Activated naive CD8-positive, alpha-beta T cell treated with anti-CD3 and anti-CD28 coated beads, Interleukin-2, amount 10 ng/mL, durations not matched to agents 7 days and 5 days (primary cell): Measurements from ENCODE around the gene LPCAT2. TPM values are rescaled to one million over a fixed set of nuclear protein-coding genes. Genes with fewer than 3 reads are reported as not detected.

Experiments
- ATAC-seq: fragments of 150-1000 bp; cut with Tn5 transposase; one replicate; pipeline ENCODE4 v1.10.0; 2021; ENCODE audit warnings: low read depth, moderate library complexity
- POLR2A ChIA-PET: fragments of 350-600 bp; sonication (Branson Sonifier 250); formaldehyde crosslinking; loops from one replicate; lab custom pipeline; 2021; ENCODE audit warnings: antibody characterized with exemption; lab: Charles Lee
- DNase-seq: peaks from one replicate; pipeline ENCODE4 v3.0.0; 2021
- H3K27ac Mint-ChIP-seq: one replicate; pipeline ENCODE4 v1.8.0; 2022; ENCODE audit warnings: mild to moderate bottlenecking, mixed read lengths
- H3K27me3 Mint-ChIP-seq: one replicate; pipeline ENCODE4 v1.8.0; 2022; ENCODE audit warnings: mild to moderate bottlenecking, moderate library complexity, mixed read lengths
- H3K36me3 Mint-ChIP-seq: one replicate; pipeline ENCODE4 v1.8.0; 2021; ENCODE audit warnings: mild to moderate bottlenecking, mixed read lengths
- H3K4me1 Mint-ChIP-seq: one replicate; pipeline ENCODE4 v1.8.0; 2021; ENCODE audit warnings: mixed read lengths
- H3K4me3 Mint-ChIP-seq: one replicate; pipeline ENCODE4 v1.8.0; 2022; ENCODE audit warnings: mild to moderate bottlenecking, moderate library complexity, mixed read lengths
- H3K9me3 Mint-ChIP-seq: one replicate; pipeline ENCODE4 v1.8.0; 2021; ENCODE audit warnings: mixed read lengths
- total RNA-seq, 2 experiments: library from RNA; stranded (reverse); gene quantifications; one replicate each; pipeline ENCODE4 v1.2.3, GENCODE V29; 2021

The LPCAT2 gene
- total RNA-seq, 2 experiments from 2014 or later: 0.30 to 1.4 TPM

DNA sequence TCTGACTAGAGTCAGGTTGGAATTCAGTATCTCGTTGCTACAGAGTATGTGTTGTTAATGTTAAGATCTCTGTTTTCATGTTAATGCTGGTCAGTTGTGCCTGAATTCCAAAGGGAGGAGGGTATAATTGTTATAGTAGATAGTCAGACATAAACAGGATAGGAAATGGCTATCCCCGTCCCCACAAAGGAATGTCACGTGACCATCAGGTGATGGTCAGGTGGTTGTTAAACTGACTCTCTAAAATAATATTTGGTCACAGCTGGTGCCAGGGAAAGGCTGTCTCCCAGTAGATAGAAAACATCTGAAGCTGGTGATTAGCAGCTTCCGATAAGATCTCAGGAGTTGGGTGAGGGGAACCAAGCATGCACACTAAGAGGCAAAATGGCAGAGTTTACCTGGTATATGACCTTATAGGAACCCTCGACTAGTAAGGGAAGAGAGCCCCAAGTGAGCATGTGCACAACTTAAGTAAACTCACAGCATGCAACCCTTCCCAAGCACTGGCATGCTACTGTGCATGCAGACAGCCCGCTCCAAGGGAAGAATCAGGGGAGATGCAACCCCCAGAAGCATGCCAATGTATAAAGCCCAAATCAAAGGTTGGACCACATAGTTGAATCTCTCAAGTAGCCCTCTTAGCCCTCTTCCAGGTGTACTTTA is 119.6 kb downstream of the LPCAT2 start:
- POLR2A ChIA-PET: no interaction called here
- Mint-ChIP-seq H3K36me3 (no peaks in the 10 kb centered on the region), H3K4me1 (no peaks in the 10 kb centered on the region), H3K27ac (no peak overlapping the region), H3K4me3 (no peak overlapping the region), H3K27me3 (peaks cover 3% of the 10 kb centered on the region), H3K9me3 (no peaks in the 10 kb centered on the region)
- DNase-seq (no peak), ATAC-seq (no peak)

GRCh38 chr16:55630774-55631173 is 121.9 kb downstream of the LPCAT2 start:
- POLR2A ChIA-PET: no interaction called here
- Mint-ChIP-seq H3K4me3 (no peak overlapping the region), H3K27ac (no peak overlapping the region), H3K27me3 (peaks cover 3% of the 10 kb centered on the region), H3K4me1 (no peaks in the 10 kb centered on the region), H3K36me3 (no peaks in the 10 kb centered on the region), H3K9me3 (no peaks in the 10 kb centered on the region)
- DNase-seq (no peak), ATAC-seq (no peak)

- DNase-seq (no peak), ATAC-seq (no peak)
- Mint-ChIP-seq H3K36me3 (no peaks in the 10 kb centered on the region), H3K9me3 (no peaks in the 10 kb centered on the region), H3K4me1 (no peaks in the 10 kb centered on the region), H3K27ac (no peak overlapping the region), H3K27me3 (peaks cover 3% of the 10 kb centered on the region), H3K4me3 (no peak overlapping the region)
- POLR2A ChIA-PET: no interaction called here
Observed at GRCh38 chr16:55632259-55632658, 123.4 kb downstream of the LPCAT2 start.

GRCh38 chr16:55634193-55634592 is 125.3 kb downstream of the LPCAT2 start:
- Mint-ChIP-seq H3K4me1 (no peaks in the 10 kb centered on the region), H3K4me3 (no peak overlapping the region), H3K27ac (no peak overlapping the region), H3K36me3 (no peaks in the 10 kb centered on the region), H3K9me3 (no peaks in the 10 kb centered on the region), H3K27me3 (peaks cover under 1% of the 10 kb centered on the region)
- POLR2A ChIA-PET: no interaction called here
- DNase-seq: no peak
- no peak for ATAC-seq

Other genes starting within 250 kb of the LPCAT2 start
- gene IRX6, start 184.9 kb upstream of the LPCAT2 start, total RNA-seq: not detected
- gene MMP2, start 29.9 kb upstream of the LPCAT2 start, total RNA-seq: under 1 TPM; 0.28 TPM
- not detected for gene CAPNS2, start 57.6 kb downstream of the LPCAT2 start, total RNA-seq
- gene SLC6A2, start 146.9 kb downstream of the LPCAT2 start, total RNA-seq: not detected